ENCODE measurements around the gene AQP6.

The AQP6 gene

GRCh38 chr12:49946086-49946485, 26.7 kb upstream of the AQP6 start:
- TF ChIP-seq, protein P1, sequence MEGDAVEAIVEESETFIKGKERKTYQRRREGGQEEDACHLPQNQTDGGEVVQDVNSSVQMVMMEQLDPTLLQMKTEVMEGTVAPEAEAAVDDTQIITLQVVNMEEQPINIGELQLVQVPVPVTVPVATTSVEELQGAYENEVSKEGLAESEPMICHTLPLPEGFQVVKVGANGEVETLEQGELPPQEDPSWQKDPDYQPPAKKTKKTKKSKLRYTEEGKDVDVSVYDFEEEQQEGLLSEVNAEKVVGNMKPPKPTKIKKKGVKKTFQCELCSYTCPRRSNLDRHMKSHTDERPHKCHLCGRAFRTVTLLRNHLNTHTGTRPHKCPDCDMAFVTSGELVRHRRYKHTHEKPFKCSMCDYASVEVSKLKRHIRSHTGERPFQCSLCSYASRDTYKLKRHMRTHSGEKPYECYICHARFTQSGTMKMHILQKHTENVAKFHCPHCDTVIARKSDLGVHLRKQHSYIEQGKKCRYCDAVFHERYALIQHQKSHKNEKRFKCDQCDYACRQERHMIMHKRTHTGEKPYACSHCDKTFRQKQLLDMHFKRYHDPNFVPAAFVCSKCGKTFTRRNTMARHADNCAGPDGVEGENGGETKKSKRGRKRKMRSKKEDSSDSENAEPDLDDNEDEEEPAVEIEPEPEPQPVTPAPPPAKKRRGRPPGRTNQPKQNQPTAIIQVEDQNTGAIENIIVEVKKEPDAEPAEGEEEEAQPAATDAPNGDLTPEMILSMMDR (IDR thresholded peaks at IDR 0.05; ENCODE audit: control extremely low read depth, extremely low read depth, low read depth, missing control alignments), result no peak
- CTCF ChIA-PET, result interaction anchor here (0.9 to 4.2 kb wide), 44 partner anchors 8 to 368 kb away, joined by 3 to 65 read pairs (median 5); partner anchors contain the start of gene AQP5
- POLR2A ChIA-PET, result no interaction called here
- DNase-seq (ENCODE audit: extremely low spot score), result no peak

DNA sequence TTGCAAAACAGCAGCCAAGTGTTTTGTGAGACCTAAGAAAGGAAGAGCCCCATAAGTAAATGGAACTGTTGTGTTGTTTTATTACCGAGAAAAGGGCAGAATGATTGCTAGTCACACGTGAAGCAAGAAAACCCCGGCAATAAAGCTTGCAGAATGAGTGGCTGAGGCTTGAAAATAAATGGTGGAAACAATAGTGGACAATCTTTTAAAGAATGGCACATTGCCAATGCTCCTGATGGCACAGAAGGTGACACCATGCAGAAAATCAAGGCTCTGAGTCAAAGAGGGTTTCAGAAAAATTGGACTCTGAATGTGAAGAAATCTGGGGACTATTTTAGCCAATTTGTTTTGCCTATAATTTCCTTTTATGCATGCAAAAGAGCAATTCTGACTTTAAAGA, 26.2 kb upstream of the AQP6 start:
- DNase-seq (ENCODE audit: extremely low spot score), result no peak
- TF ChIP-seq, protein P1 (IDR thresholded peaks at IDR 0.05; ENCODE audit: control extremely low read depth, extremely low read depth, low read depth, missing control alignments), result no peak
- ChIA-PET CTCF (interaction anchor here (0.9 to 4.2 kb wide), 33 partner anchors 8 to 143 kb away, joined by 3 to 65 read pairs (median 6); partner anchors contain the start of gene AQP5), POLR2A (no interaction called here)

DNA sequence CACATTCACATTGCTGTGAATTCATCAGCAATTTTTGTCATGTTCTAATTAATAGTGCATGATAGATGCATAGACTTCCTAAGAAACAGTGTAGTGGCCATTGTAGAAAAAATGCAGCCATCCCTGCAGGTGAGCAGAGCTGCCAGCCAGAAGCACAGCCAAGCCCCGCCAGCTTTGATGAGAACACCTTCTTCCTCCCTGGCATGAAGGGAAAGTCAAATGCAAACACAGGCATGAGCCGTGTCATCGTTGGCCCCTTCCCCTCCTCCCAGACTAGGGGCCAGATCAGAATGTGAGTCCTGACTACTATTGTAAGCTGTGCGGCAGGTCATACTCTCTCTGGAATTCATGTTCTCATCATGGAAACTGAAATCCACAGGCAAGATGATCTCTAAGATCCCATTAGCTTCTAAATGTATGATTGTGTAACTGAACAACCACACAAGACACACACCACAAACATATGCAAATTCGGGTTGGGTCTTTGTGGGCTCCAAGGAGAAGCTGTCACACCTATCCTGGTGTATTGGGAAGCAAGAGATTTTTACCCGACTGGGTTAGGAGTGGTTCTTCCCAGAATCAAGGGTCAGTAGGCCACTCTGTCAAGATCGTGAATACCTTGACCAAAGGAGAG, 25.0 kb upstream of the AQP6 start:
- ChIA-PET CTCF (interaction anchor here (0.9 to 4.2 kb wide), 5 partner anchors 12 to 92 kb away, joined by 4 to 65 read pairs (median 35); partner anchors contain the start of gene AQP5), POLR2A (no interaction called here)
- TF ChIP-seq, protein P1 (IDR thresholded peaks at IDR 0.05; ENCODE audit: control extremely low read depth, extremely low read depth, low read depth, missing control alignments), result no peak
- no peak for DNase-seq (ENCODE audit: extremely low spot score)

DNA sequence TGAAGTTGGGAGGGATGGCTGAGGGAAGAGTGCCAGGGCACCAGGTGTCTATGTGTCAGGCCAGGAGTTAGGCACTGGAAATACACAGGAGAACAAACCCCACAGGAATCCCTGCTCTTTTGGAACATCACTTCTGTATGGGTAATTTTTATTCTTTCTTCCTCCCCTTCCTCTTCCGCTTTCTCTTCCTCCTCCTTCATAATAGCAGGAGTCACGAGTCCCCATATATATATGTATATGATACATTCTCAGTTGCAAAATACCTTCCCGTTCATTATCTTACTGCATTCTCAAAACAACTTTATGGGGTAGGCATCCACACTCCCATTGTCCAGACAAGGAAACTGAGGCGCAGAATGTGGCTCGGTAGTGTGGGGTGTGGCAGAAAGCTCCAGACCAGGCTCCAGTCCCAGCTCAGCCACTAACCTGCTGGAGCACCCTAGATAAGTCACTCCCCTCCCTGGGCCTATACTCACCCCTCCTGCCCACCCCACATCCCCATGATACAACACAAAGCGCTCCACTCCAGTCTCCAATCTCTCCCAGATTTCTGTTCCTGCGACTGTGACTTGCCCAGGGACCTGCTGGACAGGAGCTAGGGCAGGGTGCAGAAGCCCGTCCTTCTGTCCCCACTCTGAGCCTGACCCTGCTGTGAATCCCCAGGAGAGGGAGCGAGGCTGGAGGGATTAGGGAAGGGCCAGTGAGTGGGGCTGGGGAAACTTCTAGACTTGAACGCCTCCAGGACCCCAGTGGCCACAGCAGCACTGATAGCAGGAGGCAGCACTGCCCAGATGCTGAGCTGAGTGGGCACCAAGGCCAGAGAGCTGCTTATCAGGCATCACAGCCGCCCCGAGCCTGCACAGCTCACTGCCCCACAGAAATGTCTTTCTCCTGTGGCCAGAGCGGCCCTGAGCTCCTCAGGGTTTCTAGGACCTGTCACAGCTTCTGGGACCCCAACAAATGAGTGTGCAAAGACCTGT, 23.6 kb upstream of the AQP6 start:
- no peak for DNase-seq (ENCODE audit: extremely low spot score)
- ChIA-PET POLR2A (no interaction called here), CTCF (interaction anchor here (0.9 to 2.3 kb wide), 3 partner anchors 18 to 90 kb away, joined by 4 to 12 read pairs (median 6); no protein-coding TSS in a partner anchor)
- TF ChIP-seq, protein P1 (IDR thresholded peaks at IDR 0.05; ENCODE audit: control extremely low read depth, extremely low read depth, low read depth, missing control alignments), result no peak

DNA sequence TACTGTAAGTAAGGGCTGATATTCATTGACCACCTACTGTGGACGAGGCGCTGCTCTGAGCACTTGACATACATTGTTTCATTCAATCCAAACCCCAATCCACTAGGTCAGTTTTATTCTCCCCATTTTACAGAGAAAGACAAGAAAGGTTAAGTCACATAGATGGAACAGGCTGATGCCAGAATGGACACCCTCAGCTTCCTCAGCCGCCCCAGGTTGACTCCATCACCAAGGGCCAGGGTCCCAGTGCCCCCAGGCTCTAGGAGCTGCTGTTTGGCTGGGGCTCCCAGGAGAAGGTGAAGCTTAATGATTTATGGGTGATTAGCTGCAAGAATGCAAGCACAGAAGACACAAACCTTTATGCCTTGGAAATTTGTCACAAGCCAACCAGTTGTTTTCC, 22.9 kb upstream of the AQP6 start:
- DNase-seq (ENCODE audit: extremely low spot score), result no peak
- ChIA-PET CTCF (interaction anchor here (0.9 to 2.3 kb wide), 2 partner anchors 17 to 22 kb away, joined by 4 to 12 read pairs; no protein-coding TSS in a partner anchor), POLR2A (no interaction called here)
- TF ChIP-seq, protein P1 (IDR thresholded peaks at IDR 0.05; ENCODE audit: control extremely low read depth, extremely low read depth, low read depth, missing control alignments), result no peak
